HG03575 (cell line): ENCODE measurements around the gene TADA3.

Experiments used
- ATAC-seq: cut with Tn5 transposase; IDR thresholded peaks from one replicate; pipeline ENCODE4 v1.9.1; 2021; ENCODE audit not compliant: unreplicated experiment, insufficient number of reproducible peaks, low FRiP score; ENCODE audit errors: extremely low read depth

TADA3 gene

DNA sequence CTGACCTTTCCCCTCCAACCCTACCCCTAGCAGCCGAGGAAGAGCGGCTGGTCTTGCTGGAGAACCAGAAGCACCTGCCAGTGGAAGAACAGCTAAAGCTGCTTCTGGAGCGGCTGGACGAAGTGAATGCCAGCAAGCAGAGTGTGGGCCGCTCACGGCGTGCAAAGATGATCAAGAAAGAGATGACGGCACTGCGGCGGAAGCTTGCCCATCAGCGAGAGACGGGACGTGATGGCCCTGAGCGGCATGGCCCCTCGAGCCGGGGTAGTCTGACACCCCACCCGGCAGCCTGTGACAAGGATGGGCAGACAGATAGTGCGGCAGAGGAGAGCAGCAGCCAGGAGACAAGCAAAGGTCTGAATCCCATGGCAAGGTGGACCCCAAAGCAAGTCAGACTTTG lies 48.7 kb downstream of the TADA3 start:
- no peak for ATAC-seq

DNA sequence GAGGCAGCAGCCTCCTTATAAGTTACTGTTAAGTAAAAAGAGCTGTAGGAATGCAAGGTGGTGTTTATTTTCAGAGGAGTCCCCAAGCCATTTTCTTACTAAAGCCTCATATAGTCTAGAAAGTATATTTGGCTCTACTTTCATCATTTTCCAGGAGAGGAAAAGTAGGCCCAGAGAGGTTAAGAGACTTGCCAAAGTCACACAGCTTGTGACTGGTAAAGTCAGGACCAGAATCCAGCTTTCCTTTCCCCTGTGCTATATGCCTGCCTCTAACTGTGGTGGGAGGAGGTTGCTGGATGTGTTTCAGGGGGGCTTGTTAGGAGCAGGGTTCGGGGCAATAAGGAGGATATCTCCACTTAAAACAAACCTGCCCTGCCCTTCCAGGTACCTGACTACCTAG lies 49.7 kb downstream of the TADA3 start:
- no peak for ATAC-seq

DNA sequence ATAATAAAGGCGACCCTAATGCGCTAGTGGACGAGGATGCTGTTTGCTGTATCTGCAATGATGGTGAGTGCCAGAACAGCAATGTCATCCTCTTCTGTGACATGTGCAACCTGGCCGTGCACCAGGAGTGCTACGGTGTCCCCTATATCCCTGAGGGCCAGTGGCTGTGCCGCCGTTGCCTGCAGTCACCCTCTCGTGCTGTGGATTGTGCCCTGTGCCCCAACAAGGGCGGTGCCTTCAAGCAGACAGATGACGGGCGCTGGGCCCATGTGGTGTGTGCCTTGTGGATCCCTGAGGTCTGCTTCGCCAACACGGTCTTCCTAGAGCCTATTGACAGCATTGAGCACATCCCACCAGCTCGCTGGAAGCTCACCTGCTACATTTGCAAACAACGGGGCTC lies 53.1 kb downstream of the TADA3 start:
- ATAC-seq: no peak

DNA sequence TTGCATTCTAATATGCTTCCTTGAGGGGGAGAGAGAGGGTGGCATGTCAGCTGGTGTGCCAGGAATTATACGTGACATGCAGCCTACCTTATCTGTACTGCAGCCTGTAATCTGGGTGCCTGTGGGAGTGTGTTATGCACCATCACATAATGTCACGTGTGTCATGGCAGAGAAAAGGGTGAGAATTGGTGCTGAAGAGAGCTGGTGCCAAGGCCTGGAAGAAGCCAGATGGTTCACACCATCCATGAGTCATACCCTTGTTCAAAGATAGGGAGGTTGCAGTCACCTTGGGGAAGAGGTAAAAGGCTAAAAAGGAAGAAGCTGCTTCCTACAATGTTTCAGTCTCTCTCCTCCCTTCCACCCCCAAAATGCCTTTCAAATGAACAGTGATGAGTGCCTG lies 55.4 kb downstream of the TADA3 start:
- ATAC-seq: no peak

DNA sequence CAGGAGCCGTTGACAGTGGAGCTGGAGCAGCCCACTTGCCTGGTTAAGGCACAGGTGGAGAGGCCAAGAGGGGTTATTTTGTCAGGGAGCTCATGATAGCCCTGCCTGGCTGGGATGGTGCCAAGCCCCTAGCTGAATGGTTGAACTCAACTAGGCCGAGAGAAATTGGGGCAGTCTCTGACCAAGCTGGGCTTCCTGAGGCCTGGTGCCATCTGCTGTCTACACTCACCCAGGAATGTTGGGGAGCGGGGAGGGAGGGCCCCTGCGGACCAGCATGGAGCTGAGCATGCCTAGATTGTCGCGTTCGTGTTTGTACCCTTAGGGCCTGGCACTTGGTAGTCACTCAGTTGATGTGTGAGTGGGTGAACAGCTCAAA lies 59.5 kb downstream of the TADA3 start:
- ATAC-seq: no peak

DNA sequence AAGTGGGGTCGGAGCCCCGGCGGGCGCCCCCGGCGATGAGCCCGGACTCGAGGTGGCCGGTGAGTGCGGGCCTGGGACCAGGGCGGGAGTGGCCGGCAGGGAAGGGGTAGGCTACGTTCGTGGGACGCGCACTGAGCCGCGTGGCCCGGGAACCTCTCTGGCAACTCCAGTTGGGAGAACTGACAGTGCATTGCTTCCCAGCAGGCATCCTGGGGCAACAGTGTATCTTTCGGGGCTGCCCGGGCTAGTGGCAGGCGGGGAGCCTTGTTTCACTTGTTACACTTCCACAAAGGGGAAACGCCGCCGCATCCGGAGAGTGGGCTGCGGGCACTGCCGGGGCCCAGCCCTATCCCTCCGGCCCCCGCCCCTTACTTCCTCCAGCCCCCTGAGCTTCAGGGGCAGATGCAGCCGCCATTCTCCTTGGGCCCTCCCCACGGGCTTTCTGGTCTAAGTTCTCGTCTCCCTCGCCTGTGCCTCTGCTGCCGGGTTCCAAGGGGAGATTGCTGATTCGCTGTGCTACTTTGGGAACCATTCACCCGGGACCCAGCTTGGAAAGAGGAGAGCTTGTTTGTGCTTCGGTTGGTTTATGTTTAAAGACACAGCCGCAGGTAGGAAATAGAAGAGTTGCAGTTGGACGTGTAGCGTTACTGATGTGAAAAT lies 60.1 kb downstream of the TADA3 start:
- no peak for ATAC-seq

DNA sequence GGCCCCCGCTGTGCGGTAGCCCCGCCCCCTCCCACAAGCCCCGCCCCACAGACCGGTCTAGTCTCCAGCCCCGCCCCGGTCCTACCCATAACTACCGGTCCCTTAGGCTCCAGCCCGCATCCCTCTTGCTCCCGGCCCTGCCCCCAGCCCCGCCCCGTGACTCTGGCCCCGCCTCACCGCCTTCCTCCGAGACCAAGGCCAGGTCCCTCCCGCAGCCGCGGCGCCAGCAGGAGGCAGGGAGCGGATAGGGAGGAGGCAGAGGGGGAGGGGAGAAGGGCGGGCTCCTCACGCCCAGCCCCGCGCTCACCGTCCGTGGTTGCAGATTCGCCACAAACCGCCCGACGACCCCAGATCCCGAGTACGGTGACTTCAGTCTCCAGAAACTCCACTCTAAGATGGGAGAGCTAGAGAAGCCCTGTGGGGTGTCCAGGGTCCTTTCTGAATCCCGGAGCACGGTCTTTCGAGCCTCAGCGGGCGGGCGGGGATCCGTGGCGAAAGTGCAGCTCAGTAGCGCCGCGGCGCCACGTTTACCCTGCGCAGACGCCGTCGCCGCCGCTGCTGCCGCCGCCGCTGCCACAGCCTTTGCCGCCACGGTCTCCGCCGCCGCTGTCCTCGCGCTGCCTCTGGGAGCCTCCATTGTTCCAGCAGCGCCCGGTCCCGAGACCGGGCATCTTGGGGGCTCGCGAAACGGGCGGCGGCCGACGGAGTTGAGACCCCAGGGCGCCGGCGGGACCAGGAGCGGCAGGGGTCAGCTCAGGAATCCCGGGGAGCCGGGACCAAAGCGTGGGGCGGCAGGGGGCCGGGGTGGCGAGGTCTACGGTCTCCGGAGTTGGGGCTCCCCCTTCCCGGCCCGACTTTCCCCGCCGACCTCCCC lies 60.8 kb downstream of the TADA3 start, which contains the start of gene BRPF1:
Gene BRPF1, plus strand, starts transcription at position 530 of the 874 bp plus-strand sequence. CDS start 2,406 bp downstream, outside the sequence.
- peak; percentile 57 for ATAC-seq

DNA sequence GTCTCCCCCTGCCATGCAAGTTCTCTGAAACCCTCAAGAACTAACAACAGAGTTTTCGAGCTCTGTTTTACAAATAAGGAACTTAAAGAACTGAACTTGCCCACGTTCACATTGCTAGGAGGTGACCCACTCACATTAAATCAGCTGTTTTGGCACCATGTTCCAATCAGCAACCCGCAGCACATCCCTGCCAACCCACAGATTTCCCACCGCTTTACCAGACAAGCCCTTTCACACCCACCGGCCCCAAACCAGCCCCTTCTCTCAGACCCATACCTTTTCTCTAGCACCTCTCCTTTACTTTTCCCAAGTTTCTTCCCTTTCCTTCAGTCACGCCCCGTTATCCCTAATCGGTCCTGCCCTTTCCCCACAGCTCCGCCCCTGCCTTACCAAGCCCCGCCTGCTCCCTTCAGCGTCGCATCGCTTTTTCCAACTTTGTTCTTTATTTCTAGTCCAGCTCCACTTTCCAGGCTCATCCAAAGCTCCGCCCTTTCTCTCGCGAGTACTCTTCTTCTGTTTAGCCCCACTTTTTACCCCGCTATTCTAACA lies 61.5 kb downstream of the TADA3 start:
- ATAC-seq: peak; percentile 21
